A673 (cell line): ENCODE measurements around the gene COL8A1.

Experiments used
- EZH2 ChIP-seq: fragments of 200-600 bp; sonication (generic); IDR thresholded peaks from 2 replicates; pipeline ENCODE4 v1.6.1; 2017; ENCODE audit warnings: borderline replicate concordance, low read depth, mild to moderate bottlenecking, mixed read lengths, antibody characterized with exemption, low read length; ENCODE audit not compliant: poor library complexity, severe bottlenecking
- TF ChIP-seq, protein P1 (sequence below): fragments of 300-800, 200-600 bp; sonication (generic); conservative IDR thresholded peaks from 2 replicates; pipeline ENCODE4 v1.5.1; 2017; ENCODE audit warnings: low read depth, mild to moderate bottlenecking, antibody characterized with exemption, low read length, moderate library complexity, mixed read lengths

DNA sequence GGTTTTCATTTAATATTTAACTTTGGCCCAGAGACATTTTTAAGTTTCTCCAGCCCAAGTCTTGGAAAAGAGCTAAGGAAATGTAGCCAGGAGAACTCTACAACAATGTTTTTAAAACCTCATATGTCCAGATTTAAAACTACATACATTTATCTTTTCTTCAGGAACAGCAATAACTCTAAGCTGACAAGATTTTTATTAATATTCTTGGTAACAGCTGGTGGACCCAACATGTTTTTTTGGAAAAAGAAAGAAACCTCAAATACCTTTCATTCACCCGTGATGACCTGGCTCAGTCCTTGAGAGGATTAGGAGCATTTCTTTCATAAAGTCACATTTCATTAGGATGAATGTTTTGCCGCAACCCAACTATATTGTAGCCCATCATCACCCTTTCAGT is 128.9 kb downstream of the COL8A1 start:
- TF ChIP-seq, protein P1, sequence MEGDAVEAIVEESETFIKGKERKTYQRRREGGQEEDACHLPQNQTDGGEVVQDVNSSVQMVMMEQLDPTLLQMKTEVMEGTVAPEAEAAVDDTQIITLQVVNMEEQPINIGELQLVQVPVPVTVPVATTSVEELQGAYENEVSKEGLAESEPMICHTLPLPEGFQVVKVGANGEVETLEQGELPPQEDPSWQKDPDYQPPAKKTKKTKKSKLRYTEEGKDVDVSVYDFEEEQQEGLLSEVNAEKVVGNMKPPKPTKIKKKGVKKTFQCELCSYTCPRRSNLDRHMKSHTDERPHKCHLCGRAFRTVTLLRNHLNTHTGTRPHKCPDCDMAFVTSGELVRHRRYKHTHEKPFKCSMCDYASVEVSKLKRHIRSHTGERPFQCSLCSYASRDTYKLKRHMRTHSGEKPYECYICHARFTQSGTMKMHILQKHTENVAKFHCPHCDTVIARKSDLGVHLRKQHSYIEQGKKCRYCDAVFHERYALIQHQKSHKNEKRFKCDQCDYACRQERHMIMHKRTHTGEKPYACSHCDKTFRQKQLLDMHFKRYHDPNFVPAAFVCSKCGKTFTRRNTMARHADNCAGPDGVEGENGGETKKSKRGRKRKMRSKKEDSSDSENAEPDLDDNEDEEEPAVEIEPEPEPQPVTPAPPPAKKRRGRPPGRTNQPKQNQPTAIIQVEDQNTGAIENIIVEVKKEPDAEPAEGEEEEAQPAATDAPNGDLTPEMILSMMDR: no peak
- no peak for TF ChIP-seq EZH2
